SU-DHL-6 (cell line): ENCODE data around the gene CEP85.

Source experiments
- H2AFZ ChIP-seq: fragments of 200-600 bp; sonication (generic); 2 replicates; pipeline ENCODE4 v1.6.1; 2014; ENCODE audit warnings: low read depth, mild to moderate bottlenecking, moderate library complexity, mixed read lengths, antibody characterized with exemption, low read length; ENCODE audit not compliant: severe bottlenecking
- H3F3A ChIP-seq: fragments of 200-600 bp; shearing (Covaris generic); 2 replicates; pipeline ENCODE4 v1.6.0; 2016; ENCODE audit warnings: antibody characterized with exemption, mild to moderate bottlenecking; ENCODE audit not compliant: insufficient read depth
- H3K27ac ChIP-seq: fragments of 200-600 bp; sonication (generic); 2 replicates; pipeline ENCODE4 v1.5.1; 2016; ENCODE audit warnings: low read depth, mild to moderate bottlenecking, low read length, moderate library complexity, mixed read lengths
- H3K27me3 ChIP-seq: fragments of 200-600 bp; sonication (generic), shearing (Covaris generic); 2 replicates; pipeline ENCODE4 v1.6.0; 2014; ENCODE audit warnings: mild to moderate bottlenecking, low read length
- H3K36me3 ChIP-seq: fragments of 200-600 bp; sonication (generic); 2 replicates; pipeline ENCODE4 v1.6.1; 2014; ENCODE audit warnings: mild to moderate bottlenecking, low read length, mixed read lengths
- H3K4me2 ChIP-seq: fragments of 300-600, 200-600 bp; shearing (Covaris generic), sonication (generic); 2 replicates; pipeline ENCODE4 v1.6.0; 2014; ENCODE audit warnings: low read length, low read depth, mild to moderate bottlenecking; ENCODE audit not compliant: poor library complexity, severe bottlenecking
- H3K4me3 ChIP-seq: fragments of 200-600 bp; sonication (generic); 2 replicates; pipeline ENCODE4 v1.5.1; 2014; ENCODE audit warnings: antibody characterized with exemption, low read length, mild to moderate bottlenecking, mixed read lengths; ENCODE audit not compliant: insufficient read depth, poor library complexity, severe bottlenecking
- H3K79me2 ChIP-seq: fragments of 200-600 bp; sonication (generic); 2 replicates; pipeline ENCODE4 v1.6.1; 2014; ENCODE audit warnings: mild to moderate bottlenecking, low read length, moderate library complexity; ENCODE audit not compliant: insufficient read depth
- H3K9ac ChIP-seq: fragments of 200-600 bp; sonication (generic); 2 replicates; pipeline ENCODE4 v1.7.0; 2014; ENCODE audit warnings: mild to moderate bottlenecking, low read length
- H3K9me2 ChIP-seq: fragments of 200-600 bp; sonication (generic); replicated peaks from 2 replicates; pipeline ENCODE4 v1.6.1; 2014; ENCODE audit warnings: low read length; ENCODE audit not compliant: insufficient read depth
- H3K9me3 ChIP-seq: fragments of 200-600 bp; sonication (generic); 2 replicates; pipeline ENCODE4 v1.6.1; 2014; ENCODE audit warnings: low read length, mixed read lengths; ENCODE audit not compliant: insufficient read depth
- H4K20me1 ChIP-seq: fragments of 200-600 bp; sonication (generic); 2 replicates; pipeline ENCODE4 v1.6.1; 2014; ENCODE audit warnings: low read depth, mild to moderate bottlenecking, antibody characterized with exemption, low read length, moderate library complexity, mixed read lengths
- CTCF ChIP-seq: fragments of 200-600 bp; sonication (generic); IDR thresholded peaks from one replicate; pipeline ENCODE4 v1.5.1; 2017; ENCODE audit warnings: antibody characterized with exemption, mild to moderate bottlenecking, low read length, moderate library complexity; ENCODE audit not compliant: insufficient read depth, poor library complexity, severe bottlenecking
- EZH2phosphoT487 ChIP-seq: fragments of 200-600 bp; sonication (generic), shearing (Covaris generic); conservative IDR thresholded peaks from 2 replicates; pipeline ENCODE4 v1.6.1; 2018; ENCODE audit warnings: mild to moderate bottlenecking, antibody characterized with exemption, low read length, moderate library complexity, mixed read lengths

The CEP85 gene

DNA sequence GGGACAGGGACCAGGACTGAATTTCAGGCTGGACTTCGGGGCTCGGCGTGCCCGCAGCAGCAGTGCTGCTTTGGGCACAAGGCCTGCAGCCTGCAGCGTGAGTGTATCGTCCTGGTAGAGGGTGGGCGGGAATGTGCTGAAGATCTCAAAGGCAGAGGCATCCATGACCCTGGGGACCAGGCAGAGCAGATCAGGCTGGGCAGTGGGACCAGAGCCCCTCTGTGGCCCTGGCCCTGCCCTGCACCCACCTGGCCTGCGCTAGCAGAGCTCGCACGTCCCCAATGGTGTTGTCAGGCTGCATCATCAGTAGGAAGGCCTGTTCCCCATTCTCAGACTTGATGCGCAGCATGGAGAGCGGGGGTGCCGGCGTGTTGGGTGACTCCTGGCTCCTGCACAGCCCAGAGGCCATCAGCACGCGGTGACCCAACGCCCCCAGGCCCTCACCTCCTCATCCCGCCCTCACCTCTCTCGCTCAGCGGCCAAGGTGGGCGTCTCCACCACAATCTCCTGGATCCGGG lies 48.5 kb downstream of the CEP85 start:
- no peaks in the 10 kb centered on the region for H3K9me2 ChIP-seq
- H3K27ac ChIP-seq, result no peak overlapping the region
- H3K36me3 ChIP-seq, result no peaks in the 10 kb centered on the region
- H3K4me3 ChIP-seq, result no peak overlapping the region
- no peak overlapping the region for H2AFZ ChIP-seq
- no peaks in the 10 kb centered on the region; the same call in 1 of the 2 replicates for H4K20me1 ChIP-seq
- H3K9me3 ChIP-seq, result no peaks in the 10 kb centered on the region
- H3K9ac ChIP-seq, result no peak overlapping the region
- TF ChIP-seq CTCF (no peak), EZH2phosphoT487 (no peak)
- peaks cover 4% of the 10 kb centered on the region; the same call in 1 of the 2 replicates for H3K79me2 ChIP-seq
- H3F3A ChIP-seq, result peaks cover 35% of the 10 kb centered on the region
- no peak overlapping the region for H3K4me2 ChIP-seq
- no peaks in the 10 kb centered on the region for H3K27me3 ChIP-seq

GRCh38 chr1:26283279-26283853 lies 49.4 kb downstream of the CEP85 start:
- TF ChIP-seq EZH2phosphoT487, result no peak
- Histone ChIP-seq H4K20me1 (no peaks in the 10 kb centered on the region; the same call in 1 of the 2 replicates), H3F3A (peaks cover 37% of the 10 kb centered on the region), H3K27me3 (no peaks in the 10 kb centered on the region), H3K9me2 (no peaks in the 10 kb centered on the region), H3K9me3 (no peaks in the 10 kb centered on the region), H3K9ac (no peak overlapping the region), H3K36me3 (no peaks in the 10 kb centered on the region), H3K79me2 (peaks cover 4% of the 10 kb centered on the region; the same call in 1 of the 2 replicates), H3K27ac (no peak overlapping the region), H3K4me3 (no peak overlapping the region), H3K4me2 (no peak overlapping the region), H2AFZ (no peak overlapping the region)

DNA sequence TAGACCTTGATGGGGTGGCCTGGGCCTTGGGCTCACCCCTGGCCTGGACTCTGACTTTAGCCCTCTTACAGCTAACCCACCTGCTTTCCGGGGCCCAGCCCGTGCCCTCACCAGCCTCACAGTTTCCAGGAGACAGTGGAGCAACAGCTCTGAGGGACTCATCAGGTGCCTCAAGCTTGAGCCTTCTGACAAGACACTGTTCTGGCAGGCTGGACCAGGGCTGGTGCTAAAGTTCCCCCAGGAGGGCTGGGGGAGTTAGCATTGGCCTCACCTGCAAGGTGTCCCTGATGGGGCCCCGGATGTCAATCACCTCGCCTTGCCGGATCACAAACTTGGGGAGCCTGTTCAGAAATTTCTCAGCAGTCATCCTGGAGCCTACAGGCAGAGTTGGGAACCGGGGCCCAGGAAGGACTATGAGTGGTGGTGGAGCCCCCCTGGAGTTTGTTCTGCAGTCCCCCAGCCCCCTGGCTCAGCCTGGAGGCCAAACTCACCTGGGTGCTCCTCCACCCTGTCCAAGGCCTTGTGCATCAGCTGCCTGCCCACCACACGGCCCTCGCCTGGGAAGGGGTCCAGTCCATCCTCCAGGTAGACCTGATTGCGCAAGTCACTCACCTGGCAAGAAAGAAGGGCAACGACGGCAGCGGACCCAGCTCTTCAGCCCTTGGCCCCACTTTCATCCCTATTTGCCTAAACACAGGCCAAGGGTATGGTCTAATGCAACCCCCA lies 50.0 kb downstream of the CEP85 start:
- no peak overlapping the region for H3K4me2 ChIP-seq
- TF ChIP-seq CTCF, result no peak
- TF ChIP-seq EZH2phosphoT487, result no peak
- no peaks in the 10 kb centered on the region for H3K9me2 ChIP-seq
- H3K9ac ChIP-seq, result no peak overlapping the region
- H3K36me3 ChIP-seq, result no peaks in the 10 kb centered on the region
- H3F3A ChIP-seq, result peaks cover 40% of the 10 kb centered on the region
- H3K79me2 ChIP-seq, result peaks cover 4% of the 10 kb centered on the region; the same call in 1 of the 2 replicates
- H2AFZ ChIP-seq, result no peak overlapping the region
- no peak overlapping the region for H3K4me3 ChIP-seq
- no peak overlapping the region for H3K27ac ChIP-seq
- H3K27me3 ChIP-seq, result no peaks in the 10 kb centered on the region
- H4K20me1 ChIP-seq, result no peaks in the 10 kb centered on the region; the same call in 1 of the 2 replicates
- H3K9me3 ChIP-seq, result no peaks in the 10 kb centered on the region
